CD4-positive, alpha-beta T cell treated with Interferon alpha-2 for 1 hour (primary cell): Measurements from ENCODE around the gene PKN1.

Experiments used
- DNase-seq, 2 donors: peaks; one replicate each; pipeline ENCODE4 v3.0.0-alpha.2; 2020 to 2022

PKN1 gene

DNA sequence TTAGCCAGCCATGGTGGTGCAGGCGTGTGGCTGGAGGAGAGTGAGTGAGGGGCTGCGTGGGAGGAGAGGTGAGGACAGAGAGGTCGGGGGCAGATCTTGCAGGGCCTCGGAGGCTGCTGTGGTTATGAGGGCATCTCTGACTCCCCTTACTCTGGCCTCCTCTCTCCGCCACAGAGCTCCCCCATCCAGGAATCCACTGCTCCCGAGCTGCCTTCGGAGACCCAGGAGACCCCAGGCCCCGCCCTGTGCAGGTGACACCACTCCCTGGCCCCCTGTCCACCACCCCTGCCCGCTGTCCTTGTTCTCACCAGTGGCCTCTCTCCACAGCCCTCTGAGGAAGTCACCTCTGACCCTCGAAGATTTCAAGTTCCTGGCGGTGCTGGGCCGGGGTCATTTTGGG lies 34.3 kb downstream of the PKN1 start:
- DNase-seq = no peak

DNA sequence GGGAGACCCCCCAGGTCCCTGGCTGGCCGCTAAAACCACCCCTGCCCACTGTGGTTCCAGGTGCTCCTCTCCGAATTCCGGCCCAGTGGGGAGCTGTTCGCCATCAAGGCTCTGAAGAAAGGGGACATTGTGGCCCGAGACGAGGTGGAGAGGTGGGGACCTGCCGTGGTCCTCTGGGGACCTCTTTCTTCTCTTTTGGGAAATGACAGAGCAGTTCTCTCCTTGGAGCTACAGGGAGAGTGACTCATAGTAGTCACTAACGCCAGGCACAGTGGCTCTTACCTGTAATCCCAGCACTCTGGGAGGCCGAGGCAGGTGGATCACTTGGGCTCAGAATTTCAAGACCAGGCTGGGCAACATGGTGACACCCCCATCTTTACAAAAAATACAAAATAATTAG lies 34.7 kb downstream of the PKN1 start:
- no peak for DNase-seq

- DNase-seq = no peak
These were observed 37.1 kb downstream of the PKN1 start for GRCh38 chr19:14470031-14470876.

DNA sequence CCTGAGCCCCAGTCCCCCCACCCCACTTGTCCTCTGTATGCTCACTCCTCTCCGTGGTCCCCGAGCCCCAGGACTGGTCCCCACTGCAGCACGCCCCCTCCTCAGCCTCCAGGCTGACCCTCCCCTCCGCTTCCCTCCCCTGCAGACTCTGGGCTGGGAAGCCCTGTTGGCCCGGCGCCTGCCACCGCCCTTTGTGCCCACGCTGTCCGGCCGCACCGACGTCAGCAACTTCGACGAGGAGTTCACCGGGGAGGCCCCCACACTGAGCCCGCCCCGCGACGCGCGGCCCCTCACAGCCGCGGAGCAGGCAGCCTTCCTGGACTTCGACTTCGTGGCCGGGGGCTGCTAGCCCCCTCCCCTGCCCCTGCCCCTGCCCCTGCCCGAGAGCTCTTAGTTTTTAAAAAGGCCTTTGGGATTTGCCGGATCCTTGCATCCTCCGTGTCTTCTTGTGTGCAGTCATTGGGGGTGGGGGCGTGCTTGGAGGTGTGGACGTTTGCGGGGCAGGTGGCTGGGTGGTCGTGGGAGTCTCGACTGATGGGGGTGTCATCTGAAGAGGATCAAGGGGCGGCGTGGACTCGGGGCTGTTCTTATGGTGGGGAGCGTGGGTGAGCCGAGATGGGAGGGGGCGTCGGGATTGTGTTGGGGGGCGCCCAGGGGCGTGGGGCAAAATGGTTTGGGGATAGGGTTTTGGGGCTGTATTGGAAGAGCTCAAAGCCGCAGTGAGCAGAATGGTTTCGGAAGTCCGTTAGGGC lies 38.5 kb downstream of the PKN1 start:
- DNase-seq = no peak

GRCh38 chr19:14472202-14472938 lies 39.3 kb downstream of the PKN1 start:
- DNase-seq = peak; percentile 76 to 86

GRCh38 chr19:14473073-14473977 lies 40.2 kb downstream of the PKN1 start:
- no peak for DNase-seq

GRCh38 chr19:14473978-14474578 lies 41.0 kb downstream of the PKN1 start:
- DNase-seq = no peak

GRCh38 chr19:14474827-14475226 lies 41.7 kb downstream of the PKN1 start:
- no peak for DNase-seq

DNA sequence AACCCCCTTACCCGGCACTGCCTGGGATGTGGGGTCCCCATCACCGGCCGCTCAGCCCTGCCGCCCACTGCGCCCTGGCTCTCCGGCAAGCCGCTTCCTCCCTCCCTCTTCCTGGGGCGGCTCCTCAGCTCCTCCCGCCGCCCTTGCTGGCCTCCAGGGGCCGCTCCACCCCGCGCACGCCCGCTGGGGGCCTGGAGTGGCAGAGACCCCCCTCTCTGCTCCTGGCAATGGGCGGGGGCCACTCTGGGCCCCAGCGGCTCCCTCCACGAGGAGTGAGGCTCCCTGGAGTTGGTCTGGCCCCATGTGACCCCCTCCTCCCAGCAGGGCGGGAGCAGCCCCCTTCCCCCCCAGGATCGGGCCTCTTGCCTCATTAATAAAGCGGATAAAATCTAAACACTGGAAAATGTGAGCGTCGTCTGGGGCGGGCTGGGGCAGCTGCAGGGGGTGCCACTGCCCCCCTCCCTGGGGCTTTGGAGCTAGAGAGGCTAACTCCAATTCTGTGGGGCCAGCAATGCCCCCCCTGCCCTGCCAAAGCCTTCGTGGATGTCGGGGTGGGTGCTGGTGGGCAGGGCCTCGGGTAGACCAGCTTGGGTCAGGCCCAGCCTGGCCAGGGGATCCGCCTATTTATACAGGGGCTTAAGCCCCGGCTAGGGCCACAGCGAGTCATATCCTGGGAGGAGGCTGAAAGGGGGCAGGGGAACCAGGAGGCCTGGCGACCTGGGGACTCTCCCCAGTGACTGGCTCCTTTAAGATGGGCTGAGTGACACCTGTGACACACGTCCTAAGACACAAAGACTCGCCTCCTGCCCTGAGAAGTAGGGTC lies 42.4 kb downstream of the PKN1 start, which contains the start of gene PTGER1:
TSS of gene PTGER1 (minus strand) at position 104 of the 823 bp plus-strand sequence. CDS start 1,034 bp downstream, outside the sequence.
- peak in 1 of 2 donors; percentile 40 for DNase-seq

- DNase-seq = no peak
These were observed 43.2 kb downstream of the PKN1 start for GRCh38 chr19:14476327-14476672.

GRCh38 chr19:14476673-14477401 lies 43.7 kb downstream of the PKN1 start:
- DNase-seq = peak; percentile 65 to 76

DNA sequence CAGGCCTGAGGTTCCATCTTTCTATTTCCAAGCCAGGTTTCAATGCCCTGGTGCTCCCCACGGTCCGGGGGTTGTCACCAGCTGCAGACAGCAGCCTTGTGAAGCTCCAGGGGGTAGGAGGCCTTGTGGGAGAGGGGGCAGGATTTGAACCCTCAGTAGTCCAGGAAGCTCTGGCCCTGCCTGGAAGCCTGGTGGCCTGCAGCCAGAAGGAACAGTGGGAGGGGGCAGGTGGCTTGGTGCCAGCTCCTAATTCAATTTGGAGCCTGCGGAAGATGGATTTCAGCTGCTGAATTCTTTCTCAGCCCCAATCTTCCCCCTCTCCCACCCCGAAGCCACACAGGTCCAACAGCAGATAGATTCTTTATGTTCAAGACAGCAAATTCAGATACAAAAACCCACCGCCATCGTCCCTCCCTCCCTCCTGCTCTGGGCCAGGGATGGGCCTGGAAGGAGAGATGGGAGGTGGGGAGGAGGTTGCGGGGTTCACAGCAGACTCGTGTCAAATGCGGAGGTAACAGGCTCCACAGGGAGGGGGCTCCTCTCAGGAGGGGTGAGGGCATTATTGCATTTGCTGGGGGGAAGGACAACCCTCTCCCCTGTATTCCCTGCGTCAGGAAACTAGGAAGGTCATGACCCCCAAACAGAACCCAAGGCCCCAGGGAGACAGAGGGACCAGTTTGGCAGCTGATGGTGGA lies 44.5 kb downstream of the PKN1 start:
- DNase-seq = no peak

DNA sequence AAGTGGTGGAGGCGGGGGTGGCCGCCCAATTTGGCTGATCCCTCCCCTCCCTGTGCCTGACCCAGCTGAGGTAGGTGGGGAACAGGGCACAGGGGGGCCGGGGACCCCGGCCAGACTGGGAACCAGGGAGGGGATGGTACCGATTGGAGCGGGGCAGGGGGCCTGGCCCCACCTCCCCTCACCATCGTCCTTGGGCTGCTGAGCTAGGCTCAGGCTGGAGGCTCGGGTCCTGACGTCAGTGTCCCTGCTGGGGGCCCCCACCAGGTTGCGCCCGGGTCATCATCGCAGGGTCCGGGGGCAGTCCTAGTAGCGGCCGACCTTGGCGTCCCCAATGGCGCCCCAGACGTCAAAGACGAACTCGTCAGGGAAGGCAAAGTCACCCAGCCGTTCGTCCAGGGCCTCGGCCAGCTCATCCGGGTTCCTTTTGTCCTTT lies 45.0 kb downstream of the PKN1 start:
- no peak for DNase-seq

- DNase-seq = no peak
These were observed 46.3 kb downstream of the PKN1 start for GRCh38 chr19:14479309-14479974.

GRCh38 chr19:14479975-14480699 lies 47.0 kb downstream of the PKN1 start:
- DNase-seq = peak; percentile 57 to 78

- no peak for DNase-seq
These were observed 47.6 kb downstream of the PKN1 start for GRCh38 chr19:14480700-14481079.

DNA sequence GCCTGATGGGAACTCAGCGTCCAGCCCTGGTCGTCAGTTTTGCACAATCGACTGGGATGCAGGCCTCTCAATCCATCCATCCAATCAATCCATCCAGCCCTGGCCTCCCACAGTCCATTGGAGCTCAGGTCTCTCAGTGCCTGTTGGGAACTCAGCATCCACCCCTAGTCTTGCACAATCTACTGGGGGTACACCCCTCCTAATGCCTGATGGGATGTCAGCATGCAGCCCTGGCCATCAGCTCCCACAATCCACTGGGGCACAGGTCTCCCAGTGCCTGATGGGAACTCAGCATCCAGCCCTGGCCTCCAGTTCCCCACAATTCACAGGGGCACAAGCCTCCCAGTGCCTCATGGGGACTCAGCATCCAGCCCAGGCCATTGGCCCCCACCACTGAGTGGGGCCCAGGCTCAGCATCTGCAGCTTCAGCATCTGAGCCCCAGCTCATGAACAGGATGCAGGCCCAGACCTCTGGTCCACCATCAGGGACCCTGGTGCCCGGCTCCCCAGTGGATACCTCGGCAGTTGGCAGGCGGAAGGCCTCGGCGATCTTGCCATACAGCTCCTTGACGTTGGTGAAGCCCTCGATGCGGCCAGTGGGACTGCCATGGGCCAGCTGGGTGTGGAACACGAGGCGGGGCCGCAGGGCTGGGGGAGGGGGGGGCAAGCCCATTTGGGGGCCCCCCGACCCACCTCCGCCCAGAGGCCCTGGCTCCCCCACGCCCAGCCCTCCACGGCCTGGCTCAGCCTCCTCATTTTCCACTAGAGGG lies 49.3 kb downstream of the PKN1 start:
- no peak for DNase-seq
